Measurements from ENCODE around the gene PARVB. TPM values are rescaled to one million over a fixed set of nuclear protein-coding genes. Genes with fewer than 3 reads are reported as not detected.

Gene PARVB
- total RNA-seq, 2 donors from 2014 or later = 4.5 to 11.4 TPM

DNA sequence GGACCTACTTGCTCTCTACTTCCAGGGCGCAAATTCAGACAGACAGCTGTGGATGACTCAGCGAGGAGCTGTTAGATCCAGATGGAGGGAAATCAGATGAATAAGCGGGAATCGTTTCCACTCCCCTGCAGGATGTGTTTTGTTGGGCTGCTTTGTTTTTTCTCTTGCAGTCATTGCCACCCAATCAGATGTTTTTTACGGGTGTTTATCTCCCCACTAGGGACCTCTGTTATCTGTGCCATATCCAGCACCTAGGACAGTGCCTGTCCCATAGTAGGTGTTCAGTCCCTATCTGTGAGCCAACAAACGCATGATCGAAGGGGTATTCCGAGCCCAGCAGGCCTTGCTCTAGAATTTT lies 105.5 kb downstream of the PARVB start:
- intact Hi-C loops (cut with DNase I) = no loop called here
- DNase-seq = no peak
- H3K27ac ChIP-seq = no peak overlapping the region
- no peaks in the 10 kb centered on the region for H3K4me1 ChIP-seq
- H3K9ac ChIP-seq (ENCODE audit: low read depth in 2 of 2, low read length in 2 of 2) = no peak overlapping the region
- no peak for TF ChIP-seq CTCF (IDR thresholded peaks at IDR 0.05)
- H3K9me3 ChIP-seq = no peaks in the 10 kb centered on the region
- no peak overlapping the region for H3K4me3 ChIP-seq
- no peaks in the 10 kb centered on the region for H3K36me3 ChIP-seq
- H3K27me3 ChIP-seq = no peaks in the 10 kb centered on the region

DNA sequence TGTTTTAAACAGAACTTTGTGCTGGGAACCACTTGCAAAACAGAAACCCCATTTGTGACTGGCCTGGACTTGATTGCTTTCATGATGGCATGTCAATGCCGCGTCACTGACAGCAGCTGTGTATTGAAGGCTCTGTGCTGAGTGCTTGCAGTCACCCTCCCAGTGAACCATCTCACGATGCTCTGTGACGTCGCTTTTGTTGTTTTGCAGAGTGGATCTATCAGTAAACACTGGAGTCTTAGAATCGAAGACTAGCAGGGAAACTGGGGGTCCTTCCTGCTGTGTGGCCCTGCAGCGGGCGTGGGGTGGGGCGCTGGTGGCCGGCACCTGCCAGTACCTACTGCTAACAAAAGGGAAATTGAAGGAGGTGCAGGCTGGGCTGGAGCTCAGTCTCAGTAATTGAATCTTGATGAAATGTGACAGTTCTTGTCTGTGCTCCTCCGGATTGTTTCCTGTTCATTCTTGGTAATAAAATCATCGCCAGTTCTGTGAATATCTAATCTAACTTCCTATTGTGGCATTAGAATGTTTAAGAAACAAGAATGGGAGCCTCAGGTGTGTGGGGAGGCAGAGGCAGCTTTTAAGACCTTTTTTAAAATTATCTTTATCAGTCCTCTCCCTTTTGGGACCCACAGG lies 106.1 kb downstream of the PARVB start:
- no peaks in the 10 kb centered on the region for H3K36me3 ChIP-seq
- no peaks in the 10 kb centered on the region for H3K4me1 ChIP-seq
- H3K9ac ChIP-seq (ENCODE audit: low read depth in 2 of 2, low read length in 2 of 2) = no peak overlapping the region
- H3K27me3 ChIP-seq = no peaks in the 10 kb centered on the region
- no peaks in the 10 kb centered on the region for H3K9me3 ChIP-seq
- no peak overlapping the region for H3K27ac ChIP-seq
- no peak for DNase-seq
- H3K4me3 ChIP-seq = no peak overlapping the region
- TF ChIP-seq CTCF (IDR thresholded peaks at IDR 0.05) = no peak
- intact Hi-C loops (cut with DNase I) = no loop called here

DNA sequence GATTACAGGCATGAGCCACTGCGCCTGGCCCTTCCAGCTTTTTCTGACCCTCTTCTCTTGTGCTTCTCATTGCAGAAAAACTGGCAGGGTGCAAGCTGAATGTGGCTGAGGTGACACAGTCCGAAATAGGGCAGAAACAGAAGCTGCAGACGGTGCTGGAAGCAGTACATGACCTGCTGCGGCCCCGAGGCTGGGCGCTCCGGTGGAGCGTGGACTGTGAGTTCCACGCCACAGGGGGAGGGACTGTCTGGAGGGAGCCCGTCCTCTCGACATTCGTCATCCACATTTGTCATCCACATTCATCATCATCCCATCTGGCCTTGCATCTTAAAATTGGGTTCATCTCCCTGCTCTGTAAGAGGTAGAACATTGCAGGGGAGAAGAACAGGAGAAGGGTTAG lies 107.3 kb downstream of the PARVB start:
- Histone ChIP-seq H3K27me3 (no peaks in the 10 kb centered on the region), H3K4me3 (no peak overlapping the region), H3K36me3 (no peaks in the 10 kb centered on the region), H3K9ac (ENCODE audit: low read depth in 2 of 2, low read length in 2 of 2) (no peak overlapping the region), H3K4me1 (no peaks in the 10 kb centered on the region), H3K27ac (no peak overlapping the region), H3K9me3 (no peaks in the 10 kb centered on the region)
- intact Hi-C loops (cut with DNase I) = no loop called here
- TF ChIP-seq CTCF (IDR thresholded peaks at IDR 0.05) = no peak
- DNase-seq = no peak

GRCh38 chr22:44131989-44132685 lies 108.0 kb downstream of the PARVB start:
- intact Hi-C loops (cut with DNase I) = no loop called here
- no peak for TF ChIP-seq CTCF (IDR thresholded peaks at IDR 0.05)
- no peaks in the 10 kb centered on the region for H3K27me3 ChIP-seq
- no peaks in the 10 kb centered on the region for H3K36me3 ChIP-seq
- DNase-seq = no peak
- H3K9ac ChIP-seq (ENCODE audit: low read depth in 2 of 2, low read length in 2 of 2) = no peak overlapping the region
- H3K4me3 ChIP-seq = no peak overlapping the region
- no peak overlapping the region for H3K27ac ChIP-seq
- H3K9me3 ChIP-seq = no peaks in the 10 kb centered on the region
- H3K4me1 ChIP-seq = no peaks in the 10 kb centered on the region

- TF ChIP-seq CTCF (IDR thresholded peaks at IDR 0.05) = no peak
- H3K27me3 ChIP-seq = no peaks in the 10 kb centered on the region
- no peak for DNase-seq
- no peaks in the 10 kb centered on the region for H3K9me3 ChIP-seq
- H3K4me3 ChIP-seq = no peak overlapping the region
- no peaks in the 10 kb centered on the region for H3K4me1 ChIP-seq
- H3K9ac ChIP-seq (ENCODE audit: low read depth in 2 of 2, low read length in 2 of 2) = no peak overlapping the region
- H3K27ac ChIP-seq = no peak overlapping the region
- no peaks in the 10 kb centered on the region for H3K36me3 ChIP-seq
- intact Hi-C loops (cut with DNase I) = no loop called here
Observed at GRCh38 chr22:44132724-44133123, 108.6 kb downstream of the PARVB start.

Data from colonic mucosa (tissue), 4 donors.